HG02798 (cell line): ENCODE results near the gene ACTRT2.

Experiments
- ATAC-seq: cut with Tn5 transposase; IDR thresholded peaks from one replicate; pipeline ENCODE4 v1.9.1; 2021; ENCODE audit warnings: mild to moderate bottlenecking; ENCODE audit not compliant: unreplicated experiment, poor library complexity

Gene ACTRT2

GRCh38 chr1:3015744-3016143 is 5.5 kb upstream of the ACTRT2 start:
- no peak for ATAC-seq

- no peak for ATAC-seq
These were observed 4.4 kb upstream of the ACTRT2 start for GRCh38 chr1:3016641-3017439.

- ATAC-seq, result no peak
These were observed 3.7 kb upstream of the ACTRT2 start for GRCh38 chr1:3017440-3018050.

- no peak for ATAC-seq
These were observed 3.2 kb upstream of the ACTRT2 start for GRCh38 chr1:3018051-3018471.

- no peak for ATAC-seq
These were observed 2.7 kb upstream of the ACTRT2 start for GRCh38 chr1:3018576-3018975.

GRCh38 chr1:3019007-3019515 is 2.2 kb upstream of the ACTRT2 start:
- no peak for ATAC-seq

- no peak for ATAC-seq
These were observed 1.7 kb upstream of the ACTRT2 start for GRCh38 chr1:3019516-3020051.

- ATAC-seq, result no peak
These were observed 881 bp upstream of the ACTRT2 start for GRCh38 chr1:3020263-3020909.

GRCh38 chr1:3021801-3022401 is 634 bp downstream of the ACTRT2 start:
- ATAC-seq, result no peak

- ATAC-seq, result no peak
These were observed 1.3 kb downstream of the ACTRT2 start for GRCh38 chr1:3022511-3022973.

GRCh38 chr1:3022976-3023375 is 1.7 kb downstream of the ACTRT2 start:
- no peak for ATAC-seq

GRCh38 chr1:3024019-3024418 is 2.8 kb downstream of the ACTRT2 start:
- no peak for ATAC-seq

- no peak for ATAC-seq
These were observed 3.3 kb downstream of the ACTRT2 start for GRCh38 chr1:3024588-3024987.

GRCh38 chr1:3026124-3026523 is 4.9 kb downstream of the ACTRT2 start:
- no peak for ATAC-seq

GRCh38 chr1:3026581-3027391 is 5.5 kb downstream of the ACTRT2 start:
- no peak for ATAC-seq

GRCh38 chr1:3027611-3028371 is 6.5 kb downstream of the ACTRT2 start:
- ATAC-seq, result no peak

- ATAC-seq, result no peak
These were observed 7.4 kb downstream of the ACTRT2 start for GRCh38 chr1:3028531-3029282.

- ATAC-seq, result no peak
These were observed 8.3 kb downstream of the ACTRT2 start for GRCh38 chr1:3029481-3029961.
